HG03060 (cell line): ENCODE results near the gene CEP112.
A peak's percentile ranks its signal among the peaks of the same experiment; 100 is the strongest.

ENCODE experiments used
- ATAC-seq: cut with Tn5 transposase; IDR thresholded peaks from one replicate; pipeline ENCODE4 v1.9.1; 2021; ENCODE audit warnings: low read depth, moderate number of reproducible peaks; ENCODE audit not compliant: unreplicated experiment

Gene CEP112

DNA sequence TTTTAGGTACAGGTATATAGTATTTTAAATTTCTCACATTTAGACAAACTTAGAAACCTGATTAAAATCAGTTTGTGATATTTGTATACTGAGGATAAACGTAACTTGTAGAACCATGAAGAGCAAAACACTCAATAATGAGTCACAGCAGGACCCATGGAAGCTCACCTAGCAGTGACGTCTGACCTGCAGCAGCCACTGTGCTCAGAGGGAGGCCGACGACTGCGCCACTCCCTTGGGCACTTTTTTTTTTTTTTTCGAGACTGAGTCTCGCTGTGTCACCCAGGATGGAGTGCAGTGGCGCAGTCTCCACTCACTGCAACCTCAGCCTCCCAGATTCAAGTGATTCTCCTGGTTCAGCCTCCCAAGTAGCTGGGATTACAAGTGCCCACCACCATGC, 524.3 kb downstream of the CEP112 start:
- no peak for ATAC-seq

- no peak for ATAC-seq
These were observed 525.0 kb downstream of the CEP112 start for GRCh38 chr17:65666876-65667321.

DNA sequence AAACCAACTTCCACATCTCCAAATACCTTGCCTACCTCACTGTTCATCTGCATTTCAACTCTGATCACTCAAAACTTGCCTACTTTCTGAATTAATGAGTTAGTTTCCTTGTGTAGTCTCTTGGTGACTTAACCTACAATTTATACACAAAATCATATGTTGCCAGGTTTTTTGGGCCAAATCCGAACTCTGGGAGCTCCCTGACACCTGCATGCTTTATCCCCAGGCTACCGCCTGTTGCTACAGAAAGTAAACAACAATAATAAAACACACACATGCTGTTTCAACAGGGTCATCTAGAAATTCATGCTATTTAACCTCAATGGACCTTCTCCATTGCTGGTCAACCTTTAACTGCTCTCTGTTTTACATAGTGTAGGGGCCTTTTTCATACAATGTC, 526.0 kb downstream of the CEP112 start:
- ATAC-seq: no peak

GRCh38 chr17:65664696-65665095, 527.2 kb downstream of the CEP112 start:
- ATAC-seq: no peak

DNA sequence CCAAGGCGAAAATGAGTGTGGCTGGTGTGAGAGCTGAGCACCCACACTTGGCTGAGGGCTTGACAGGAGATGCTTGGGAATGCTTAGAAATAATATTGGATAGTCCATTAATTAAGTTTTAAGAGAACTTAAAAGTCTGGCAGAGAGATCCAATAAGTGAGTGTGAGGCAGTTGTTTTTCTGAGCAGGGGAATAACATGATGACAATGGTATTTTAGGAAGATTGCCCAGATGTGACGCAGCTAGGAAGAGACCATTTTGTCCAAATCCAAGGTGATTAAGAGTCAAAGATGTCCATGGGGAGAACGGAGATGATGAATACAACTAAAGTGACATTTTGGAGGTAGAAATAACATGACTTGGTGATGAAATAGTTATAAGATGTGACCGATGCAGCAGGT, 527.7 kb downstream of the CEP112 start:
- no peak for ATAC-seq

DNA sequence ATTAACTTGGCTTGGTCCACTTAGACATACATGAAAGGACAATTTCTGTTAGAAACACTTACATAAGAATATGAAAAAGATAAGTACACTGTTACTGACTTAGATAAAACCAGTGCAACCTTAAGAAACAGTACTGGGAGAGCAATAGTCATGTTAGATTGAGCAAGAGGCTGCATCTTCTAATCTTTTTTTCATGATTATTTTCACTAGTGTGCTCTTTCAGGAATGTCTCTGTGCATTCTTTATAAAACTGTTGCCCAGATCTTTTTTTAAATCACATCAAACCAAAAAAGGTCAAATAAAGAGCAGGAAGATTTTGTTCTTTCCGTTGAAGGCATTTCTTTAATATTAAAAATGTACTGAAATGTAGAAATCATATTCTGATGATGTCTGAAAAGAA, 529.7 kb downstream of the CEP112 start:
- no peak for ATAC-seq

GRCh38 chr17:65660947-65661346, 531.0 kb downstream of the CEP112 start:
- no peak for ATAC-seq

- no peak for ATAC-seq
These were observed 531.9 kb downstream of the CEP112 start for GRCh38 chr17:65660078-65660477.

DNA sequence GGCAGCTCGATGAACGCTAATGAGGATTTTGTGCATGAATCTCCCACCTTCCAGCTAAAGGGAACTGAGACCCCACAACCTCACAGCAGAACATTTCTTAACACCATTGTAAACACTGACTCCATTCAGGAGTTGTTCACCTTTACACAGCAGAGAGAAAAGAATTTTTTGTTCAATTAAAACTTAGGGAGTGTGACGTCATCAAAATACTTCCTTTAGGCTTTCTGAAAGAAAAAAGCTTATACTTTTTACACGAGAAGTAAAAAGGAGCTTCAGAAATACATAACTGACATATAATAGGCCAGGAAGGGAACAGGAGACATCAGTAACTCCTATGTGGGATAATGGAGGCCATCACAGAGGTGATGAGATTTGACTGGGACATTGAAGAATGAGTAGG, 532.4 kb downstream of the CEP112 start:
- no peak for ATAC-seq

DNA sequence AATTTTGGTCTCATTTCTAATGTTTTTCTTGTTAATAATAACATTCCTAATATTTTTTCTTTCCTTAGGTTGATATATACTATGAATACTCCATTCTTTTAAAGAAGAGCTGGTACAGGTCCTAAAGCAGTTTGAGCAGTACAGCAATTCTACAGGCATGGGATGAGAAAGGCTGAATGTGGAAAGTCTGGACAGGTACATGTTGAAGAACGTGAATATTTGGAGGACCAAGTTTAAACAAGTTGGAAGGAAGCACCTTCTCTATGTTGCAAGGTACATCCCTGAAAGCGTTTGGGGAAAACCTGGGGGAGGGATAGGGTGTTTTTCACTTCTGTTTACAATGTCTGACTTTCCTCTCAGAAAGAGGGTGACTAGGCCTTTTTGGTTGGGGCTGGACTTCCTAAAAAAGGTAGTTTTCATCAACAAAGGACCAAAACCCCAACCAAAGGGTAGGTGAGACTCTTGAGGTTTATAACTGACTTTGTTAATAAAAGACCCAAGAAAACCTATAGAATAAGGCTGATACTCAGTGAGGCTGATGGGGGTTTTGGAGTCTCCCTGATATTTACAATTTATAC, 534.6 kb downstream of the CEP112 start:
- no peak for ATAC-seq

- ATAC-seq: peak; percentile 44
These were observed 535.3 kb downstream of the CEP112 start for GRCh38 chr17:65656390-65657250.

DNA sequence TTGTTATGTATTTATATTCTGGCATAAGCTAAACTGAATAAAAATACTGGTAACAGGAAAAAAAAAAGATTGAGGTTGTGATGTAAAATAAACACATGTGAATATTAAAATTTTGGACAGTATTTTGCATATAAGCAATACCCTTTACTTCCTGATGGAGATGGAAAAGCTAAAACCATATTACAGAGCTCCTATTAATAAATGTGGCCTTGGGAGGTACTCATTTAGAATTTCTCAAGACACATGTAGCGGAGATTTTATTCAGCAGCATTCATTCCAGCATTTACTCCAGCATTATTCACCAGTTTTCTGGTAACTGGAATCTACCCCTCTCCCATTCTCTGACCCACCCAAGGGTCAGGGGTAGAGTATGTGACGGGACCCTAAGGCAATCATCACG, 536.2 kb downstream of the CEP112 start:
- ATAC-seq: no peak

DNA sequence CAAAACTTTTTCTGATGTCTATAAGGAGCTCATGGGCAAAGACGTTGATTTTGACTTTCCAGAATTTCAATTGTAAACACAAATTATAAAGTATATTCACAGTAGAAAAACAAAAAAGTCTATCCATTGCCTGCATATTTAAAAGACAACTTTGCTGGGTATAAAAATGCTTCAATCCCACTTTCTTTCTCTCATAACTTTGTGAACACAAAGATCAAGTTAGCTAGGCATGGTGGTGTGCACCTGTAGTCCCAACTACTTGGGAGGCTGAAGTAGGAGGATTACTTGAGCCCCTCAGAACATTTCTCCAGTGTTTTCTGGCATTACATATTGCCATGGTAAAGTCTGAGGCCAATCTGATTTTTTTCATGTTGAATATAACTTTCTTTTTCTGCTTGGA, 547.4 kb downstream of the CEP112 start:
- no peak for ATAC-seq

- no peak for ATAC-seq
These were observed 553.5 kb downstream of the CEP112 start for GRCh38 chr17:65638221-65638975.

- ATAC-seq: no peak
These were observed 554.1 kb downstream of the CEP112 start for GRCh38 chr17:65637786-65638185.

GRCh38 chr17:65634533-65634932, 557.4 kb downstream of the CEP112 start:
- ATAC-seq: no peak

- no peak for ATAC-seq
These were observed 557.9 kb downstream of the CEP112 start for GRCh38 chr17:65633988-65634387.

- ATAC-seq: no peak
These were observed 558.6 kb downstream of the CEP112 start for GRCh38 chr17:65633146-65633881.

DNA sequence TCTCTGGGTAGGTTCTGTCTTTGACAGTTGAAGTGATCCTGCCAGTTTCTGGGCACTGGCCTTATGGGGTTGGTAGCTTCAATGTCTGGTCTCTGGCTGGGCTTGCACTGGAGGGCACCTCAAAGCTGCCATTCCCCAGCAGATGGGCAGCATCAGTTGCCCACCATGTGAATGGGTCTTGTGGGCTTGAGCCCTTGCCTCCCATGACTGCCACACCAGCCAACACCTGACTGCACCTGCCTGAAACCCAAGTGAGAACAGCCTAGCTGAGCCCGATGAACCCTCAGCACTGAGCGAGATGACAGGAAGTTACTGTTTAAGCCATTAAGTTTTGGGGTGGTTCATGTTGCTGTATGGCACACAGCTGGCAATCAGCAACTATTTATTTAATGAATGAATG, 561.4 kb downstream of the CEP112 start:
- ATAC-seq: no peak

GRCh38 chr17:65629234-65629690, 562.7 kb downstream of the CEP112 start:
- no peak for ATAC-seq

- ATAC-seq: no peak
These were observed 563.3 kb downstream of the CEP112 start for GRCh38 chr17:65628644-65629036.
